ENCODE results near the gene C9orf40.

Gene C9orf40

DNA sequence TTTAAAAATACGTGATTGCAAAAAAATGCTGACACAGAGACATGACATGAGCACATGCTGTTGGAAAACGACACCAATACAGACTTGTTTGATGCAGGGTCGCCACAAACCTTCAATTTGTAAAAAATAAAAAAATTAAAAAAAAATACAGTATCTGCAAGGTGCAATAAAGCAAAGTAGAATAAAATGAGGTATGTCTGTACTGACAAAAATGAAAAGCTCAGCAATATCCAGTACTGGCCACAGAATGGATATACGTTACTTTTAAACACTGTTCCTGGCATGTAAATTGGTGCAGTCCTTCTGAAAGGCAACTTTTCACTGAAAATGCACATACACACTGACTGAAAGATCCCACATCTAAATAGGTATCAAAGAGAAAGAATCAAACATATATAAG is 27.1 kb upstream of the C9orf40 start:
- no peak overlapping the region for H3K4me3 ChIP-seq (ENCODE audit: low read depth in 1 of 2, low read length in 1 of 2)
- TF ChIP-seq, protein P1, sequence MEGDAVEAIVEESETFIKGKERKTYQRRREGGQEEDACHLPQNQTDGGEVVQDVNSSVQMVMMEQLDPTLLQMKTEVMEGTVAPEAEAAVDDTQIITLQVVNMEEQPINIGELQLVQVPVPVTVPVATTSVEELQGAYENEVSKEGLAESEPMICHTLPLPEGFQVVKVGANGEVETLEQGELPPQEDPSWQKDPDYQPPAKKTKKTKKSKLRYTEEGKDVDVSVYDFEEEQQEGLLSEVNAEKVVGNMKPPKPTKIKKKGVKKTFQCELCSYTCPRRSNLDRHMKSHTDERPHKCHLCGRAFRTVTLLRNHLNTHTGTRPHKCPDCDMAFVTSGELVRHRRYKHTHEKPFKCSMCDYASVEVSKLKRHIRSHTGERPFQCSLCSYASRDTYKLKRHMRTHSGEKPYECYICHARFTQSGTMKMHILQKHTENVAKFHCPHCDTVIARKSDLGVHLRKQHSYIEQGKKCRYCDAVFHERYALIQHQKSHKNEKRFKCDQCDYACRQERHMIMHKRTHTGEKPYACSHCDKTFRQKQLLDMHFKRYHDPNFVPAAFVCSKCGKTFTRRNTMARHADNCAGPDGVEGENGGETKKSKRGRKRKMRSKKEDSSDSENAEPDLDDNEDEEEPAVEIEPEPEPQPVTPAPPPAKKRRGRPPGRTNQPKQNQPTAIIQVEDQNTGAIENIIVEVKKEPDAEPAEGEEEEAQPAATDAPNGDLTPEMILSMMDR (IDR thresholded peaks at IDR 0.05) = no peak
- no peak overlapping the region for H3K27ac ChIP-seq
- H3K9me3 ChIP-seq = no peaks in the 10 kb centered on the region
- H3K36me3 ChIP-seq = no peaks in the 10 kb centered on the region
- no peaks in the 10 kb centered on the region for H3K4me1 ChIP-seq (ENCODE audit: control insufficient read depth in 1 of 2, insufficient read depth in 1 of 2, low read depth in 1 of 2, low read length in 1 of 2)
- no peaks in the 10 kb centered on the region for H3K27me3 ChIP-seq

DNA sequence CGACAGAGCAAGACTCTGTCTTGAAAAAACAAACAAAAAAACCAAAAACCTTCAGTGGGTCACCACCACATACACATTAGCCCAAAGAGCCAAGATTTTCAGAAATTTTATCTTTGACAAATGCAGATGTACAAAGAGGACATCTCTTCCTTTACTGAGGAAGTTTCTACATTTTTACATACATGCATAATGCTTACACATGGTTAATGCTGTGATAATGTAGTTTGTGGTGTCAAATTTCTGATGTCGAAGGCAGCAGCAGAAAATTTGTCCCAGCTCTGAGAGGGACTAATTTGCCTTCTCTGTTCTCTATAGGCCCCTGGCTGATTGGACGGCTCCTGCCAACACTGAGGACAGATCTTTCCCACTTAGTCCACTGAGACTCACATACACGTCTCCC is 24.6 kb upstream of the C9orf40 start:
- Histone ChIP-seq H3K9me3 (no peaks in the 10 kb centered on the region), H3K4me1 (ENCODE audit: control insufficient read depth in 1 of 2, insufficient read depth in 1 of 2, low read depth in 1 of 2, low read length in 1 of 2) (no peaks in the 10 kb centered on the region), H3K4me3 (ENCODE audit: low read depth in 1 of 2, low read length in 1 of 2) (no peak overlapping the region), H3K36me3 (no peaks in the 10 kb centered on the region), H3K27ac (no peak overlapping the region), H3K27me3 (no peaks in the 10 kb centered on the region)
- TF ChIP-seq, protein P1 (IDR thresholded peaks at IDR 0.05) = no peak

DNA sequence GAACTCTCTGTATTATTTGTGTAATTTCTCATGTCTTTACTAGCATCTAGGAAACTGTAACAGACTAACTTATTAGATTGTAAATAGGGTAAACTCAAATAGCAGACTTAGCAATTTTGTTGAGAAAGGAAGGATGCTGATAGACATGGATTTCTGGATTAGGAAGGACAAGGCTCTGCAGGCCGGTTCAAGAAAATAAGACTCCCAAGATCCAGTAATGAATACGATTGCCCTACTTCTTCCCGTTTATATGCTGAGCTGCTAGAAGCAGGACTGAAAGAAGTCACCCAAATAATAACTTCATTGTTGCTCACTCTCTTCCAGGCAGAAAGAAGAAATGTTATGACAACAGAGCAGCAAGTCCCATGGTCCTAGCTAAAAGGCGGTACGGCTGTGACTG is 22.8 kb upstream of the C9orf40 start:
- TF ChIP-seq, protein P1 (IDR thresholded peaks at IDR 0.05) = no peak
- no peak overlapping the region for H3K27ac ChIP-seq
- no peaks in the 10 kb centered on the region for H3K36me3 ChIP-seq
- no peaks in the 10 kb centered on the region for H3K4me1 ChIP-seq (ENCODE audit: control insufficient read depth in 1 of 2, insufficient read depth in 1 of 2, low read depth in 1 of 2, low read length in 1 of 2)
- no peaks in the 10 kb centered on the region for H3K9me3 ChIP-seq
- no peaks in the 10 kb centered on the region for H3K27me3 ChIP-seq
- no peak overlapping the region for H3K4me3 ChIP-seq (ENCODE audit: low read depth in 1 of 2, low read length in 1 of 2)

DNA sequence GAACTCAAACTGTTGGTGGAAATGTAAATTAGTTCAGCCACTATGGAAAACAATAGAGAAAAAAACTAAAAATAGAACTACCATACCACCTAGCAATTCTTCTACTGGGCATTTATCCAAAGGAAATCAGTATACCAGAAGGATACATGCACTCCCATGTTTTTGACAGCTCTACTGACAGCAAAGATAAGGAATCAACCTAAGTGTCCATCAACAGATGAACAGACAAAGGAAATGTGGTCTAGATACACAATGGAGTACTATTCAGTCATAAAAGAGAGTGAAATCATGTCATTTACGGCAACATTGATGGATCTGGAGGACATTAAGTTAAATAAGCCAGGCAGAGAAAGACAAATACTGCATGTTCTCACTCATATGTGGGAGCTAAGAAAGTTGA is 21.8 kb upstream of the C9orf40 start:
- Histone ChIP-seq H3K27me3 (no peaks in the 10 kb centered on the region), H3K9me3 (no peaks in the 10 kb centered on the region), H3K36me3 (no peaks in the 10 kb centered on the region), H3K4me1 (ENCODE audit: control insufficient read depth in 1 of 2, insufficient read depth in 1 of 2, low read depth in 1 of 2, low read length in 1 of 2) (no peaks in the 10 kb centered on the region), H3K4me3 (ENCODE audit: low read depth in 1 of 2, low read length in 1 of 2) (no peak overlapping the region), H3K27ac (no peak overlapping the region)
- TF ChIP-seq, protein P1 (IDR thresholded peaks at IDR 0.05) = no peak

DNA sequence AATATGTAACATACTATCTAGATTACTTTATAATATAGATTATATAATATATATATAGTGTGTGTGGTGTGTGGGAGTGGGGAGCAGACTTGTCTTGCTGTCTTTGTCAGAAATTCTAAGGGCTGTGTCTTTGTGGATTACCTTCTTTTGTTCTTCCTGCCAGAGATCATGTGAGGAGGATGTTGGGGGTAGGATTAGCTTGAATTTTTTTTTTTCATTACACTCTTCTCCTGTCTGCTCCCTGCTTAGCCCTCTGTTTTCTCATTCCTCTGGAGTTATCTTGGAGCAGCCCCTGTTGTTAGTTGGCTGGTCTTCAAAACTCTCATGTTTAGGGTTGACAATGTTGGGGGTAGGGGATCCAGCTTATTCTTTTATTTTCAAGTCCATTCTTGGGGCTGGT is 21.0 kb upstream of the C9orf40 start:
- Histone ChIP-seq H3K27ac (no peak overlapping the region), H3K9me3 (no peaks in the 10 kb centered on the region), H3K4me1 (ENCODE audit: control insufficient read depth in 1 of 2, insufficient read depth in 1 of 2, low read depth in 1 of 2, low read length in 1 of 2) (no peaks in the 10 kb centered on the region), H3K27me3 (no peaks in the 10 kb centered on the region), H3K36me3 (no peaks in the 10 kb centered on the region), H3K4me3 (ENCODE audit: low read depth in 1 of 2, low read length in 1 of 2) (no peak overlapping the region)
- TF ChIP-seq, protein P1 (IDR thresholded peaks at IDR 0.05) = no peak

DNA sequence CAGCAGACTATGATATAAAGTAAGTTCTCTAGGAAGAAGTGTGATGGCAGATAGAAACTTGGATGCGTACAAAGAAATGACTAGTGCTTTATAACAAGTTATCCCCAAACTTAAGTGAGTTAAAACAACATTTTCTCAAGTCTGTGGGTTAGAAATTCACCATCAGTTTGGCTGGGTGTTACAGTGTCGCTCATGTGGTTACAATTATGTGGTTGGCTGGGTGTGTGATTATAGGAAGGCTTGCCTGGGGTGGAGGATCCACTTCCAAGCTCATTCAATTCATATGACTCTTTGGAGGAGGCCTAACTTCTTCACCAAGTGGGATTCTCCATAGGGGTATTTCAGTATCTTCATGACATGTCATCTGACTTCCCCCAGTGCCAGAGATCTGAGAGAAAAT is 10.3 kb upstream of the C9orf40 start:
- H3K27ac ChIP-seq = no peak overlapping the region
- no peaks in the 10 kb centered on the region for H3K27me3 ChIP-seq
- TF ChIP-seq, protein P1 (IDR thresholded peaks at IDR 0.05) = no peak
- H3K9me3 ChIP-seq = no peaks in the 10 kb centered on the region
- H3K4me1 ChIP-seq (ENCODE audit: control insufficient read depth in 1 of 2, insufficient read depth in 1 of 2, low read depth in 1 of 2, low read length in 1 of 2) = no peaks in the 10 kb centered on the region
- H3K36me3 ChIP-seq = no peaks in the 10 kb centered on the region
- no peak overlapping the region for H3K4me3 ChIP-seq (ENCODE audit: low read depth in 1 of 2, low read length in 1 of 2)
